Fibroblast of peridontal ligament (primary cell): ENCODE measurements around the gene RPL39L.
"Not testable (repeated sequence)": the region's sequence is repeated elsewhere in the genome, so short reads cannot be mapped to it uniquely, and the experiment has no call there.

Experiments used
- DNase-seq: peaks from one replicate; pipeline ENCODE4 v3.0.0-alpha.2; 2010; ENCODE audit errors: extremely low read depth

The RPL39L gene

DNA sequence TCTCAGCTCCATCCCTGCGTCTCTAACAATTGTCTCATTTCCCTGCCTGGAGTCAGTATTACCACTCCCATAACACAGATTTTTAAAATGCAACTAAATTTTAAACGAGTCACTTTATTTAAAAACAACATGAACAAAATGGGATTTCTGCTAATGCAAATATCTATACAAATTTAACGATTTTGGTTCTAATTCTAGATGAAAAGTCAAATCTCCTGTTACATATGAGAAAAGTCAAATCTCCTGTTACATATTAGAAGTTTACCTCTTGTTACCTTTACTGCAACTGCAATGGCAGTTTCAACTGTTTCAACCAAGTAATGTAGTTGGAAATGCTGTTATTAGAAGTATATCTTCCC lies 578 bp upstream of the RPL39L start:
- DNase-seq = no peak

DNA sequence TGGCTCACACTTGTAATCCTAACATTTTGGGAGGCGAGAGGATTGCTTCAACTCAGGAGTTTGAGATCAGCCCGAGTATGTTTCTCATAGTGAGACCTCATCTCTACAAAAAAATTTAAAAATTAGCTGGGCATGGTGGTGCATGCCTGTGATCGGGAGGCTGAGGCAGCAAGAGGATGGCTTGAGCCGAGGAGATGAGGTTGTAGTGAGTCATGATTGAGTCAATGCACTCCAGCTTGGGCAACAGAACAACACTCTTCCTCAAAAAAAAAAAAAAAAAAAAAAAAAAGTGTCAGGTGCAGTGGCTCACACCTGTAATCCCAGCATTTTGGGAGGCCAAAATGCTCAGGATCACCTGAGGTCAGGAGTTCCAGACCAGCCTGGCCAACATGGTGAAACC lies 2.4 kb downstream of the RPL39L start:
- peak; percentile 28 for DNase-seq

DNA sequence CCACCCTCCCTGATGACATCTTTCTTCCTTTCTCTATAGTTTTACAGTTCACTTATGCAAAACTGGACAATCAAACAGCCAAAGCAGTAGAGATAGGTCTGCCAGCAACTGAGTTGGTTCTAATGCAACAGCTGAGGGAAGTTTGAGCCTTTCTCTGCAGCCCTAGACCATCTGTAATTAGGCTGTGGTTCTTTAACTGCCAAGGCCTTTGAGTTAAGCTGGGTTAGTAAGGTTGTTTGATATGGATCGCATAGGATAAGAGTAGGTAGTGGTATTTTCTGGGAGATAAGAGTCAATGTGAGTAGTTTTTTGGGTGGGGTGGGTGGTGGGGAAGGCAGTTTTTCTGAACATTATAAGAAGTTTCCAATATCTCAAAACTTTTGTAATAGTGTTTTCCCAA lies 3.0 kb downstream of the RPL39L start:
- DNase-seq = no peak

DNA sequence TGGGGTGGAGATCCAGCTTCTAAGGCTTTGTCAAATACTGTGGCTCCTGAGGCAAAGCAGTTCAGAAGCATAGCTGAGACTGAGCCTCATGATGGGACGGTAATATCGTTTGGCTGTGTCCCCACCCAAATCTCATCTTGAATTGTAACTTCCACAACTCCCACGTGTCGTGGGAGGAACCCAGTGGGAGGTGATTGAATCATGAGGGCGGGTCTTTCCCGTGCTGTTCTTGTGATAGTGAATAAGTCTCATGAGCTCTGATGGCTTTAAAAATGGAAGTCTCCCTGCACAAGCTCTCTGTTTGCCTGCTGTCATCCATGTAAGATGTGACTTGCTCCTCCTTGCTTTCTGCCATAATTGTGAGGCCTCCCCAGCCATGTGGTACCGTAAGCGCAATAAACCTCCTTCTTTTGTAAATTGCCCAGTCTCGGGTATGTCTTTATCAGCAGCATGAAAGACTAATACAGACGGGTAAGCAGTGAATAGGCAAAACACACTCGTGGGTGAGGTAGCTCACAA lies 4.1 kb downstream of the RPL39L start:
- not testable (repeated sequence) for DNase-seq

DNA sequence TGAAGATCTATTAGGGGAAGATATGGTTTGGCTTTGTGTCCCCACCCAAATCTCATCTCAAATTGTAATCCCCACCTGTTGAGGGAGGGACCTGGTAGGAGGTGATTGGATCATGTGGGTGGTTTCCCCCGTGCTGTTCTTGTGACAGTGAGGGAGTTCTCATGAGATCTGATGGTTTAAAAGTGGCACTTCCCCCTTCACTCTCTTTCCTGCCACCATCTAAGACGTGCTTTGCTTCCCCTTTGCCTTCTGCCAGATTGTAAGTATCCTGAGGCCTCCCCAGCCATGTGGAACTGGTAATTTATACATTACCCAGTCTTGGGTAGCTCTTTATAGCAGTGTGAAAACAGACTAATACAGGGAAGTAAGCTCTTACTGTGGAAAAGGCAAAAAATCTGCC lies 6.1 kb downstream of the RPL39L start:
- not testable (repeated sequence) for DNase-seq

DNA sequence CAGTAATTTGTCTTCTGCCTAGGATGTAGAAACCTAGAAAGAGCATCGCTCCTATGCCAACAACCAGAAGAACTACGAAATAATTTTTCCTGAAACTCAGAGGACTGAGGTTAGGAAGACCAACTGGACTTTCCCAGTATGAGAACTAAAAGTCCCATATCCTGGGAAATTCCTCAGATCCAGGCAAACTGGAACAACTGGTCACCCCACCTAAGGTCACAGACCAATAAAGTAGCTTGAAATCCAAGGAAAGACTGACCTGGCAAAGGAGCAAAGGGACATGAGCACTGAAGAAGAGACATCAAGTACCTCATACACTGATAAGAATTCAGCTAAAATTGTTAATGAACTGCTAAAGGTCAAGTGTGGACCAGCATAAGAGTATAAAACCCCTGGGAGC lies 6.6 kb downstream of the RPL39L start:
- no peak for DNase-seq

DNA sequence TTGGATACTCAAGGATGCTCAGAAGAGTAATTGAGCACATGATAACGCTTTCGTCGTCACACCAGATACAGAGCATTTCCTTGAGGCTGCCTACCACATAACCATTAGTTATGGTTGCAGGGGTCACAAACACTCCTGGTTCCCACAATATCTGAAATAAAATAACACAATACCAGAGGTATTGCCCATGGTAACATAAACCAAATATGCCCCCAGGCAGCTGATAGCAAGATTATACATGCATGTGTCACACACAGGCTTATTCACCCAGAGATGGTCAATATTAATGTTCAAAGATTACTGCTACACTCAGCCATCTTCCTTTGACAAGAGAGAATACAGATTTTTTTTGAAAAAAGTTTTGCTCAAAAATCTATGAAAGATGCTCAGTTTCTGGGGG lies 7.3 kb downstream of the RPL39L start:
- no peak for DNase-seq

DNA sequence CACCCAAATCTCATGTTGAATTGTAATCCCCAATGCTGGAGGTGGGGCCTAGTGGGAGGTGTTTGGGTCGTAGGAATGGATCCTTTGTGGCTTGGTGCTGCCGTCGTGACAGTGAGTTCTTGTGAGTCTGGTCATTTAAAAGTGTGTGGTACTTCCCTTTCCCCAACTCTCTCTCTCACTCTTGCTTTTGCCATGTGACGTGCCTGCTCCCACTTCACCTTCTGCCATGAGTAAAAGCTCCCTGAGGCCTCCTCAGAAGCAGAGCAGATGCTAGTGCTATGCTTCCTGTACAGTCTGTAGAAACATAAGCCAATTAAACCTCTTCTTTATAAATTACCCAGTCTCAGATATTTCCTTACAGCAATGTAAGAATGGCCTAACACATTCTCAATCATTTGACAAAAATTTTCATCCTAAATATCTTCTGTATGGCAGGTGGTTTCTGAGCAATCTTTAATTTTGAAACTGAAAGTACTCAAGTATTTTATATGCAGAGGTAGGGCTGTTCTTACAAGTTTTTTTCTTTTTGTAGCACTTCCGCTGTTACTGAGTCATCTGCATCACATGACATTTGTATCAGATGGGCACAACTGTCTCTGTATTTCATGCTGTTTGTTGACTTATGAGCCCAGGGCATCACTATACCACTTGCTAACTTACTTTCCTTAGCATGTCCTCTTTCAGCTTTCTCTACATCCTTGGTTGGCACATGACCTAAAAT lies 8.8 kb downstream of the RPL39L start:
- DNase-seq = peak; percentile 32

DNA sequence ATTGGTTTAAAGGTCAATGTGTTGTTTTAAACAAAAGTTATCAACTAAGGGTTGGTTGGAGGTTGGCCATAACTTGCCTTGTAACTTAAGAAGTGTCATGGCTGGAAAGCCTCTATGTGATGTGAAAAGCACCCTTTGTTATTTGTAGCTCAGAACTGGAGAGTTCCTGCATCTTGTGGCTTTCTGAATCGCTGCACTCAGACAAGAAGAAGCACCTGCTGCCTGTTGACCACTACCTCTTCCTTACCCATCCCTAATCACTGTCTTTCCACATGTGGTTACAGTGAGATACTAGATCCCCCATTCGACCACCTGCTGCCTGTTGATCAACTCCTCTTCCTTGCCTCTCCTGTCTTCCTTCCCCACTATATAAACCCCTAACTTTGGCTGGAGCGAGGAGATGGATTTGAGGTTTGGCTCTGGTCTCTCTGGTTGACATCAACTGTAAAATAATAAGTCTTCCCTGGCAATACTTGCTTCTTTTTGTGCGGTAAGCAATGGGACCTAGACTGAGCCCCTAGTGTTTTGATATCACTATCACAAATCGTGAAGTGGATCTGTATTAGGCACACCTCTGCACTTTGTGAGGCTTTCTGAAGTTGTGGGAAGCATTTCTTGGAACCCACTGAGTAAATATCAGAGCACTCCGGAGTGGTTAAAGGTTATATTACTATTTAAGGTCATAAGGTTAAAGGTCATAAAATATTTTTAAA lies 13.8 kb downstream of the RPL39L start:
- no peak for DNase-seq

DNA sequence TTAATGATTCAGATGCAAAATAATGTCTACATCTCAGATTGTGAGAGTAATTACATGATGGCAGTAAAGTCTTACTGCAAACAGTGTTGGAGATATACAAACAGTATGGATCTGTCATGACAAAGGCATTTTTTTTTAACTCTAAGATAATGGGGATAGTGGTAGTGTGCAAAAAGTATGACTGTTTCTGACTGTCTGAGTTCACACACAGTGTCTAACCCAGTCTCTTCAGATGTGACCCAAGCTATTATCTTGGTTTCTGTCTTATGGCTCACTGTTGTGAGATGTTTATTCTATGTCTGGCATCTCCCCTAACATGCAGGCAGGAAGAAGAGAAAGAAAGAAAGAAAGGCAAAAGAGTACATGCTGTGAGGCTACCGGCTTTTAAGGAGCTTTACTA lies 17.0 kb downstream of the RPL39L start:
- DNase-seq = no peak

DNA sequence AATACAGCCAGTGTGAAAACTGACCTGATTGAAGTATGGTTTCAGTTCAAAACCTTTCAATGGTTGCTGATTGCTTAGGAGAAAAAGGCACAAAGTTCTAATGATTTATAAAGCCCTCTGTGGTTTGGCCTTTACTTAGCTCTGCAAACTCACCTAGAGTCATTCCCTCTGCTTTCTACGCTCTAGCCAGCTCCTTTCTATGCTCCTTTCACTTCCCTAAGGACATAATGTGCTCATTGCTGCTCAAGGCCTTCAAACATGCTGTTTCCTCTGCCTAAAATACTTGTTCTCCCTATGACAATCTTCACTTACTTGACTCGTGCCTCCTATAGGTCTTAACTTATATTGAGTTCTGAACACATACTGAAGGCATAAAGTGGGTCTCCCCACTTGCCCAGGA lies 19.0 kb downstream of the RPL39L start:
- no peak for DNase-seq

DNA sequence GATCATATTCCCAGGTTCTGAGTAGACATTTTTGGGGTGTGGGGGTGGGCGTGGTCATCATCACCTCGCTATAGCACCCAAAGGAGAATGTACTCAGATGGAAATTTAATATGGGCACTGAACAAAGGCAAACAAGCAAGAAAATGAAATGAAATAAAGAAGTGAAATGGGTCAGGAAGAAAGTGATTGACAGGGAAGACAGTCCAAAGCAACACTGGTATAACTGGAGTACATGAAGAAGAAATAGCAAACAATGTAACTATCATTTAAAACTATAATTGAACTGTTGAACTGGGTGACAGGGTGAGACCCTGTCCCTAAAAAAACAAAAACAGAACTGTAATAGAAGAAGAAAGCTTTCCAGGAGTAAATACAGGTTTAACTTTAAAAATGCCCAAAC lies 24.8 kb downstream of the RPL39L start:
- no peak for DNase-seq

DNA sequence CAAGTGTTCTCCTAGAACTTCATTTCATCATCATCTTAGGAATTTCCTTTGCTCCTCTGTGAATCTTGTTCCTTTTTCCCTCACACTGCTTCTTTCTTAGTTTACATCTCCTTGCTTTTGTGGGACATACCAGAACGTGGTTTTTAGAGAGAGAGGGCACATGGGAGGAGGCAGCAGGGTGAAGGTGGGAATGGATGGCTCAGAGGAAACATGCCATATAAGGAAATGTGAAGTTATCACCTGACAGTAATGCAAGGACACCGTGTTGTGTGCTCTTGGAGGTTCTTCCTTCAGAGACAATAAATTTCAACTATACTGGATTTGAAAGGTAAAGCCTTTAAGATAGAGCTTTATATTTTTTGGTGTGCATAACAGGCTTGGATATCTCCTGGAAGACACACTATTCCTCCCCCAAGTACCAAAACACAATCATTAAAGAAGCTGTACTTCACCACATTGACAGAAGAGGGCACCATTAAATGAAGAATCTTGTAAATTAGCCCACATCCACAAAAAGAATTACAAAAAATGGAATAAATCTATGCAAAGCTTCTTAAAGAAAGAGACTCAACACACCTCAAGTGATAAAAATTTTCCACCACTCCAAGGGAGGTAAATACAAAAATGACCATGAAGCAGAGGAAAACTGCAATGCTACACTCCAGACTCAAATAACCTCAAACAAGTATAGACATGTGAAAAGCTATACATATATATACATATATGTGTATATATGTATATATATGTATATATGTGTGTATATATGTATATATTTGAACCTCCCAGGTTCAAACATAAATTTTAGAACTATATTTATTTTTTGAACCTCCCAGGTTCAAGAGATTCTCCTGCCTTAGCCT lies 26.1 kb downstream of the RPL39L start:
- peak; percentile 69 for DNase-seq

DNA sequence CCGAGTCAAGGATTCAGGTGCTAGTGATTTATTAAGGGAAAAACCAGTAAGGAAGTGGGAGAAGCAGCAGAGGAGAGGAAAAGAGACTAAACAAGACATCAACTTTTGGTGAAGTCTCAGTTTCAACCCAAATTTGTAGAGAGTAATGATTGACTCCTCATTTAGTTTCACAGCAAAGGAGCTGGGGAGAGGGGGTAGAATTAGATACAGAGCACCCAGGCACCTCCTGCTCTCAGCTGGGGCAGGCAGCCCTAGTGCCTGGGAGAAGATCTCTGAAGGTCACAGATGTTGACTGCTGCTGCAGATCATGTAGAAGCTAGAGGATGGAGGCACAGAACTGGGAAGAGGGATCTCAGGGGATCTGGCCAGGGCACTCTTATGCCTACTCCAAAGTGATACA lies 29.1 kb downstream of the RPL39L start:
- DNase-seq = no peak

DNA sequence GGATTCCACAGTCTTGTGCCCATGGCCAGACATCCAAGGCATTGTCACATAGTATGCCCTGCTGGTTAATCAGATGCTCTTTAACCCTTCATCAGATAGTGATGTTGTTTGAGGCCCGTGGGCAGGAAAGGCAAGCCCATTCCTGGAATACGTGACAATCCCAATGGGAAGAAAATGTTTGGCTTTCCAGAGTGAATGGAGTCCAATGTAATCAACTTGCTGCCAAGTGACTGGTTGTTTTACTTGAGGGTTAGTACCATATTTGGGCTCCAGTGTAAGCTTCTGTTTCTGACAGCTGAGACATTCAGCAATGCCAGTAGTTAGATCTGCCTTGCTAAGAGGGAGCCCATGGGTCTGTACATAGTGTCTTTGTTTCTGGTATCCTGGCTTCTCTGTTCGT lies 31.3 kb downstream of the RPL39L start:
- DNase-seq = no peak

DNA sequence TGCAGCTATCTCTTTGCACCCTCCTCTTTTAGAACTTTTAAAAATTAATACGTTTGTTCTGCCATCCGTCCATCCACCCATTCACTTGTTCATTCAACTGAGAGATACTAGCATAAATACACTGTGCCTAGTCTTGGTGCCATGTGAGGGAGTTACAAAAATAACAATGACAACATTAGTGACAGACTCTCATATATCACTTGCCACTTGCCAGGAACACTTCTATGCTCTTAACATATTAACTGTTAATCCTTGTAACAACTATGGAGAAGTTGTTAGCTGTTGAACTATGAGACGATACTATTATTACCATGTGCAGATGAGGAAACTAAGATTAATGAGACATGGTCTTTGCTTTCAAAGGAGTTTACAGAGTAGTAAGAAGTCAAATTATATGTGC lies 33.6 kb downstream of the RPL39L start:
- DNase-seq = no peak

DNA sequence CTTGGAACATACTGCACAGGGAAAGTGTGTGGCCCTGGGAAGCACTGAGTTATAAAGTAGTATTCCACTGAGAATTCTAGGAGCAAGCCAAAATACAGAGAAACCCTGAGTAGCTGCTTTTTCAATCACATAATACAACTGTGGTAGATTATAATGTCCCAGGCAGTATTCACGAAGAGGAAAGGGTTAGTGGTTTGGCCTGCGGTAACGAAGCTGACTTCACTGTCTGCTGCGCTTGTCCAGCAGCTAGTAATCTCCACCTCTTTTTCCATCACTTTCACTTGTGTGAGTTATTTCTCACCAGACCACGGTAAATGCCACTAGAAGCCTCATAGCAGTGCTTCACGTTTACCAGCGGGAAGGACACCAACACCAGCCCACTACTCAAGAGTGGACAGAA lies 34.4 kb downstream of the RPL39L start:
- peak; percentile 56 for DNase-seq

DNA sequence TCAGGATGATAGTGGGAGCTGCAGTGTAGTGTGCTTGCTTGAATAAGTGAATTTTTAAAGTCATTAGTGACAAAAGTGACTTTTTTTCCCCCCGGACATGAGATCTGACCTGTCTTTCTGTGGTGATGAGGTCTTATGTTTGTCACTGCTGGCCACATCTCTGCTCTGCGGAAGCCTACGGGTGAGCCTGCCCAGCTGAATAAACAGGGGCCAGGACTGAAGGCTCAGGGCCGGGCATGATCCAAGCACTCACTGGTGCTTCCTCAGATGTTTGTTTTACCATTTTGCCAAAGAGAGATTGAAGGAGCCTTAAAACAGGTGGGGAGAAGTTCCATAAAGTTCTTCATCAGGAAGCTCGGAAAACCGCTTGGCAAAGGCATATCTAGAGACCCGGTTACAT lies 35.0 kb downstream of the RPL39L start:
- DNase-seq = no peak

DNA sequence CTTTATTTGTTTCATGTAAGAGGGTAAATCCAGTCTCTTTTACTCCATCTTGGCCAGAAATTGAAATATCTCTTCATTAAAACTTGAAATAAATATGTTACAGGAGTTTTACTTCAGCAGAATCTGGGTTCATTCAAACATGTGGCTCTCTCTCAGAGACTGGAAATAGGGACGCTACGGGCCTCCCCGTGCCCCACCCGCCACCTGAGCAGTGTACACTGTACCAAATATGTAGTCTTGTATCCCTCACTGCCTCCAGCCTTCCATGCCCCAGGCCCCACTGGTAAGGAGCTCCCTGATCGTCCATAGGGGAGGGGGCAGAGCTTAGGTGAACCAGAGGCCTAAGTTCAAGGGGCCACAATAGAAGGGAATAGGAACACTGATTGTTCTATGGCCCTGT lies 36.0 kb downstream of the RPL39L start:
- no peak for DNase-seq

DNA sequence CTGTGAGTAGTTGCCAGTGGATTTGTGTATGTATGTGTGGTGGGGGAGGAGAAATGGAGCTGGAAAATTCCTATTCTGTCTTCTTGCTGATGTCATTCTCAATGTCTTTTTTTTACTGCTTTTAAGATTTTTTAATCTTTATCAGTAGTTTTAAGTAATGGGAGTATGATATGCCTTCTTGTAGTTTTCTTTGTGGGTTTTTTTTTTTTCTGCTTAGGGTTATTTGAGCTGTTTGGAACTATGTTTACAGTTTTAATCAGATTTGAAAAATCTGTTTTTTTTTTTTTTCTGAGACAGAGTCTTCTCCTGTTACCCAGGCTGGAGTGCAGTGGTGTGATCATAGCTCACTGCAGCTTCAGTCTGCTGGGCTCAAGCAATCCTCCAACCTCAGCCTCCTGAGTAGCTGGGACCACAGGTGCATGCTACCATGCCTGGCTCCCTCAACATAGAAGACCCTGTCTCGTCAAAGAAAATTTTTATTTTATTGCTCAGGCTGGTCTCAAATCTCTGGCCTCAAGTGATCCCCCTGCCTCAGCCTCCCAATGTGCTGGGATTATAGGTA lies 37.1 kb downstream of the RPL39L start:
- DNase-seq = no peak

DNA sequence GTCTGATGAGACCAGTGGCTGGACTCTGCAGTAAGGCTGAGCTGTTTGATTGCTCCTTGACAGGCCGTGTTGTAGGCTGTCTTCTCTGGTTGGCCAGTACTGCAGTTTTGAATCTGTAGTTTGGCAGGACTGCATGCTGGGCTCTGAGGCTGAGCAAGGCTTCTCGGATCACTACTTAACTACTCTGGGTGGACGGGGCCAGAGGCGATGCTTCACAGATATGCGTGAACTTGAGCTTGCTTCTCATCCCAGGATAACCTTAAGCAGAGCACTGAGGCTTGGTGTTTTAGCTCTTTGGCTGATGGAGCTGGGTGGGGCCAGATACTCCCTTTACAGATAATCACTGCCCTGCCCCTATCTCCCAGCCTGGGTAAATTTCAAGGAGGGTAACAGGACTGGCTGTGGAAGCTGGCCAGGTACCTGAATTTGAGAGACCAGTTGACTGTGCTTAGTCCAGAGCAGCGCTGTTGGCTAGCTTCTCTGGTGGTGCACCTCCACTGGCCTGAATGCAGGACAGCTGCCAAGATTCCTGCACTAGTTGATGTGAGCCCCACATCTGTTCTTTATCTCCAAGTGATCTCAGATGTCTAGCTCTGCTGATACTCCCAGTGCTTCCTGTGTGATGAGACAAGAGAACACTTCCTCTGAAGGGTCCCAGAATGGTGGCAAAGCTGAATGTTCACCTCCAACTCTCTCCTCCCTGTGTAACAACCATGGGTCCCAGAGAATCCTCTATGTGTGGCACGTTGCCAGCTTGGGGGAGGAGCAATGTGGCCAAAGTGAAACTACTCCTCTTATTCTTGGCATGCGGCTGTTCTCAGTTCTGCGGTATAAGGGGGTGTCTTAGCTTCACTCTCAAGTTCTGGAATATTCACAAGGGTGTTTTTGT lies 37.9 kb downstream of the RPL39L start:
- peak; percentile 60 for DNase-seq
